Fibroblast of gingiva (primary cell): Measurements from ENCODE around the gene ACOX2.

Experiments used
- DNase-seq: peaks from one replicate; pipeline ENCODE4 v3.0.0-alpha.2; 2011; ENCODE audit warnings: low read depth

ACOX2 gene

GRCh38 chr3:58566398-58567250 is 29.6 kb upstream of the ACOX2 start:
- no peak for DNase-seq

- no peak for DNase-seq
Observed at GRCh38 chr3:58565621-58566397, 28.8 kb upstream of the ACOX2 start.

- peak; percentile 79 for DNase-seq
Observed at GRCh38 chr3:58564456-58565160, 27.6 kb upstream of the ACOX2 start.

GRCh38 chr3:58564054-58564453 is 27.1 kb upstream of the ACOX2 start:
- DNase-seq: no peak

GRCh38 chr3:58563386-58564035 is 26.5 kb upstream of the ACOX2 start:
- DNase-seq: no peak

GRCh38 chr3:58562498-58562897 is 25.5 kb upstream of the ACOX2 start:
- no peak for DNase-seq

- DNase-seq: peak; percentile 95
Observed at GRCh38 chr3:58560771-58561311, 23.9 kb upstream of the ACOX2 start.

- no peak for DNase-seq
Observed at GRCh38 chr3:58559586-58559985, 22.6 kb upstream of the ACOX2 start.

GRCh38 chr3:58557491-58557890 is 20.5 kb upstream of the ACOX2 start:
- DNase-seq: no peak

- no peak for DNase-seq
Observed at GRCh38 chr3:58556761-58557221, 19.8 kb upstream of the ACOX2 start.

GRCh38 chr3:58556001-58556400 is 19.0 kb upstream of the ACOX2 start:
- DNase-seq: no peak

- DNase-seq: no peak
Observed at GRCh38 chr3:58555203-58555602, 18.2 kb upstream of the ACOX2 start.

GRCh38 chr3:58553003-58553402 is 16.0 kb upstream of the ACOX2 start:
- no peak for DNase-seq

GRCh38 chr3:58551636-58552180 is 14.7 kb upstream of the ACOX2 start:
- DNase-seq: peak; percentile 67

- peak; percentile 84 for DNase-seq
Observed at GRCh38 chr3:58544541-58544940, 7.6 kb upstream of the ACOX2 start.

- DNase-seq: no peak
Observed at GRCh38 chr3:58540176-58540858, 3.3 kb upstream of the ACOX2 start.

- no peak for DNase-seq
Observed at GRCh38 chr3:58539626-58540025, 2.6 kb upstream of the ACOX2 start.

- no peak for DNase-seq
Observed at GRCh38 chr3:58537412-58538301, 667 bp upstream of the ACOX2 start.
